ENCODE data around the gene SLC48A1. TPM values are rescaled to one million over a fixed set of nuclear protein-coding genes. Genes with fewer than 3 reads are reported as not detected.

SLC48A1 gene
- total RNA-seq, 4 donors from 2014 or later, result 18.9 to 35.4 (median 25.4) TPM

DNA sequence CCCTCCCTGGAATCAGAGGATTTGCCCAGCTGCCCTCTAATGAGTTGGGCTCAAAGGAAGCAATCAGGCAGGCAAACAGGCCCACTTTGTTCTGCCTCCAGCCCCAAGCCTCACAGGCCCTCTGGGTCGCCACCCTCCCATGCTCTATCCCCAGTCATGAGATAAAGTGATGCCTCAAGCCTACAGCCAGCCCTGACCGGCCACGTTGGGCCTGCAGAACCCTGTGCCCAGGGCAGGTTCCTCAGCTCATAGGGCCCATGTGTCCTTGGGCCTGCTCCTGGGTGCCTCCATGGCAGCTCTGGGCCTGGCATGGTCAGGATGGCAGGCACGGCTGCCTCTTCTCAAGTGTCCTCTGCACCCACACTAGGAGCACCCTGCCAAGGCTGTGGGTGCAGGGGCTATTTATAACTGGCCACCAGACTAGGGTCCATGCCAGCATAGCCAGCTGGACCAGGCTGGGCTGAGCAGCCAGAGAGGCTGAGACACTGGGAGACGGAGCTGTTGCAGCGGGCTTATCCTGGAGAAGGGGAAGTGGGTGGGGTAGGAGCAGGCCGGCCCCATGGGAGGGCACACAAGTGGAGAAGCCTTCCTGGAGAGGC is 26.4 kb downstream of the SLC48A1 start:
- Histone ChIP-seq H3K9me3 (no peaks in the 10 kb centered on the region), H3K4me1 (peaks cover 44 to 66% (median 56%) of the 10 kb centered on the region in 3 donors), H3K36me3 (peaks cover 27 to 57% (median 41%) of the 10 kb centered on the region in 3 donors), H3K27me3 (no peaks in the 10 kb centered on the region), H3K4me3 (no peak overlapping the region), H3K27ac (peak overlapping the region in 3 of 4 donors; percentile 24 to 99 (median 82))
- DNase-seq, result no peak
- intact Hi-C loops (cut with DNase I), result no loop called here
- 62 to 68% methylated on average over 5 of the region's 7 CpGs for WGBS, 2 donors
- TF ChIP-seq, protein P1, sequence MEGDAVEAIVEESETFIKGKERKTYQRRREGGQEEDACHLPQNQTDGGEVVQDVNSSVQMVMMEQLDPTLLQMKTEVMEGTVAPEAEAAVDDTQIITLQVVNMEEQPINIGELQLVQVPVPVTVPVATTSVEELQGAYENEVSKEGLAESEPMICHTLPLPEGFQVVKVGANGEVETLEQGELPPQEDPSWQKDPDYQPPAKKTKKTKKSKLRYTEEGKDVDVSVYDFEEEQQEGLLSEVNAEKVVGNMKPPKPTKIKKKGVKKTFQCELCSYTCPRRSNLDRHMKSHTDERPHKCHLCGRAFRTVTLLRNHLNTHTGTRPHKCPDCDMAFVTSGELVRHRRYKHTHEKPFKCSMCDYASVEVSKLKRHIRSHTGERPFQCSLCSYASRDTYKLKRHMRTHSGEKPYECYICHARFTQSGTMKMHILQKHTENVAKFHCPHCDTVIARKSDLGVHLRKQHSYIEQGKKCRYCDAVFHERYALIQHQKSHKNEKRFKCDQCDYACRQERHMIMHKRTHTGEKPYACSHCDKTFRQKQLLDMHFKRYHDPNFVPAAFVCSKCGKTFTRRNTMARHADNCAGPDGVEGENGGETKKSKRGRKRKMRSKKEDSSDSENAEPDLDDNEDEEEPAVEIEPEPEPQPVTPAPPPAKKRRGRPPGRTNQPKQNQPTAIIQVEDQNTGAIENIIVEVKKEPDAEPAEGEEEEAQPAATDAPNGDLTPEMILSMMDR (IDR thresholded peaks at IDR 0.05), result no peak
- TF ChIP-seq POLR2A (IDR thresholded peaks at IDR 0.05), result no peak

DNA sequence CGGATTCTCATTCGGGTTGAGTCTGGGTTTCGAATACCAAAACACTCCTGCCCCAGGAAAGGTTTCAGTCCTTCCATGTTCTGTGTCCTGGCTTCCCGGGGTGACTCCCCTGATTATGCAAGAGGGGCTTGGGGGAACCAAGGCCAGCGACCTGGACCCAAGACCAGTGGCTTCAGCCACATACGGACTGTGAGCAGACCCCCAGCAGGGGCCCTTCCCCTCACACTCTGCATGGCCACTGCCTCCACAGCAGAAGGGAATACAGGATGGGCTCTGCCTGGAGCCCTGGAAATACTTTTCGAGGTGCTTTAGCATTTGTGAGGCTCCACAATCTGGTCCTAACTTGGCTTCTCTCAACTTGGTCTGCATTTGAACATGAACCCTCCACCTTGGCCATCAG is 27.5 kb downstream of the SLC48A1 start:
- intact Hi-C loops (cut with DNase I), result no loop called here
- Histone ChIP-seq H3K4me3 (no peak overlapping the region), H3K27ac (peak overlapping the region in 2 of 4 donors; percentile 82 to 99)

DNA sequence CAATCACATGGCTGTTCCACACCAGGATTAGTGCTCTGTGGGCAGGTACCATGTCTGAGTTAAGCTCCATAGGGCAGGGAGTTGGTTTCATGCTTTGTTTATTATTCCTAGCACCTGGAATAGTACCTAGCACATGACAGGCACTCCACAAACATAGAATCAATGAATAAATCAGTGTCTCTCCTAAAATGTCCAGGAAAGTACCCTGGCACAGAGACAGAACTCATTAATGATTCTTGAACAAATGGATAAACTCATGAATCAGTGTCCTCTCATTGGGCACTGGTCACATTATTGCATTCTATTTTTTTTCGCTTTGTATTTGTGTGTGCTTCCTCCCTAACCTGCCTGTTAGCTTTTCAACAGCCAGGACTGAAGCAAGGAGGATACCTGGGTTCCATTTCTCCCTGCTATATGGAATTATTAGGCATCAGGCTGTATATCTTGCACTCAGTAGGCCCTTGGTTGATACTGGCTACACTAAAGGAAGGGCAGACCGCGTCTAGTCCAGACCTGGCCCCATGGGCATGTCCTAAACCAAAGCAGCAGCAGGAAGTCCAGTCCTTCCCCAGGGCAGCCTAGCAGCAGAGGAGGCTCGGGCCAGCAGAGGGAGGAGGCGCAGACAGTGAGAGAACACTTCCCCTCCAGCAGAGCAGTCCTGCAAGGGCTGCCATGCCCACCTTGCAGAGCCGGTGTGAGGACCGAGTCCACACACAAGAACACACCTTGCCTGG is 28.3 kb downstream of the SLC48A1 start:
- no peak for DNase-seq
- 76 to 78% methylated on average over 1 to 4 of the region's 7 CpGs for WGBS, 2 donors
- Histone ChIP-seq H3K4me3 (no peak overlapping the region), H3K4me1 (peaks cover 62 to 84% (median 73%) of the 10 kb centered on the region in 3 donors), H3K36me3 (peaks cover 10 to 54% (median 22%) of the 10 kb centered on the region in 3 donors), H3K9me3 (no peaks in the 10 kb centered on the region), H3K27ac (peak overlapping the region; percentile 6 to 99 (median 70)), H3K27me3 (no peaks in the 10 kb centered on the region)
- intact Hi-C loops (cut with DNase I), result no loop called here
- TF ChIP-seq, protein P1 (IDR thresholded peaks at IDR 0.05), result peak in 3 of 6 experiments; percentile 9 to 22 (median 19)
- TF ChIP-seq POLR2A (IDR thresholded peaks at IDR 0.05), result no peak

More for the DNA sequence above, 27.5 kb downstream of the SLC48A1 start:
- H3K9me3 ChIP-seq, result no peaks in the 10 kb centered on the region
- H3K27me3 ChIP-seq, result no peaks in the 10 kb centered on the region
- no peak for DNase-seq
- WGBS, 2 donors, result 90 to 95% methylated on average over 2 to 6 of the region's 7 CpGs
- no peak for TF ChIP-seq POLR2A (IDR thresholded peaks at IDR 0.05)
- TF ChIP-seq, protein P1 (IDR thresholded peaks at IDR 0.05), result no peak
- peaks cover 15 to 56% (median 30%) of the 10 kb centered on the region in 3 donors for H3K36me3 ChIP-seq
- H3K4me1 ChIP-seq, result peaks cover 54 to 77% (median 67%) of the 10 kb centered on the region in 3 donors

DNA sequence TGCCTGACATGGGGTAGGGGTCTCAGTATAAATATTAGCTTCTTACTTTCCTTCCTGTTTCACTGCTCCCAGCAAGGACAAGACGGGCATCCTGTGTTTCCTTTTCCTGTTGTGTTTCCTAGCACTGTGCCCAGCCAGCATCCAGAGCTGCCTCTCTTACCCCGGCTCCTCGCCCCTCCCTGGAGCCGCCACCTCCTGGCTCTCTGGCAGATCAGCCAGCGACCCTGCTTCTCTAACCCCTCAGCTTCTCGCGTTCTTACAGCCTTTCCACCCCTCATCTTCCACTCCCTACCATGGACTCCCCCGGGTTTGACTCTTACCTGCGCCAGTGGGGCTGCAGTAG is 28.8 kb downstream of the SLC48A1 start:
- intact Hi-C loops (cut with DNase I), result no loop called here
- peaks cover 64 to 90% (median 79%) of the 10 kb centered on the region in 3 donors for H3K4me1 ChIP-seq
- TF ChIP-seq POLR2A (IDR thresholded peaks at IDR 0.05), result no peak
- TF ChIP-seq, protein P1 (IDR thresholded peaks at IDR 0.05), result no peak
- H3K27me3 ChIP-seq, result no peaks in the 10 kb centered on the region
- H3K4me3 ChIP-seq, result no peak overlapping the region
- no peaks in the 10 kb centered on the region for H3K9me3 ChIP-seq
- H3K27ac ChIP-seq, result peak overlapping the region; percentile 39 to 99 (median 70)
- WGBS, 2 donors, result 50 to 61% methylated on average over 6 to 9 of the region's 9 CpGs
- peaks cover 7 to 49% (median 17%) of the 10 kb centered on the region in 3 donors for H3K36me3 ChIP-seq
- no peak for DNase-seq

DNA sequence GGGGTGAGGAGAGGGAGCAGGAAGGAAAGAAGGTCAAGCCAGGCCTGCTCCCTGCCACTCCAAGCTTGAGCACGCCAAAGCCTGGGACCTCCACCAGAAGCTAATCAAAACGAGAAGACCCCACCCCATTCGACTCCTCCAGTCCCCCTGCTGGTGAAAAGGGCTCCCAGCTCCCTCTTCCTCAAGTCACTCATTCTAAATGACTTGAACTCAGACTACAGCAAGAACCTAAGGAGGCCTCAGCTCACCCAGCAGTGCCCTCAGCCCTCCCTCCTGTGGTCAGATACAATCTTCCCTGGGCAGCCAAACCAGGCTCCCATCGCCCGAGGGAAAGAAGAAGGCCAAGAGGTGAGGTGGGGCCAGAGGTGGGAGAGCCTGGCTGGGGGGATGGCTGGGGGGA is 29.3 kb downstream of the SLC48A1 start:
- peaks cover 64 to 94% (median 83%) of the 10 kb centered on the region in 3 donors for H3K4me1 ChIP-seq
- H3K9me3 ChIP-seq, result no peaks in the 10 kb centered on the region
- DNase-seq, result no peak
- intact Hi-C loops (cut with DNase I), result no loop called here
- peak overlapping the region; percentile 39 to 99 (median 70) for H3K27ac ChIP-seq
- peaks cover 3 to 45% (median 12%) of the 10 kb centered on the region in 3 donors for H3K36me3 ChIP-seq
- 31 to 42% methylated on average over 4 of the region's 5 CpGs for WGBS, 2 donors
- TF ChIP-seq, protein P1 (IDR thresholded peaks at IDR 0.05), result no peak
- no peak for TF ChIP-seq POLR2A (IDR thresholded peaks at IDR 0.05)
- H3K4me3 ChIP-seq, result no peak overlapping the region
- no peaks in the 10 kb centered on the region for H3K27me3 ChIP-seq
